Measurements from ENCODE around the gene SYNPO2.
"Not testable (repeated sequence)": the region's sequence is repeated elsewhere in the genome, so short reads cannot be mapped to it uniquely, and the experiment has no call there.

Gene SYNPO2

DNA sequence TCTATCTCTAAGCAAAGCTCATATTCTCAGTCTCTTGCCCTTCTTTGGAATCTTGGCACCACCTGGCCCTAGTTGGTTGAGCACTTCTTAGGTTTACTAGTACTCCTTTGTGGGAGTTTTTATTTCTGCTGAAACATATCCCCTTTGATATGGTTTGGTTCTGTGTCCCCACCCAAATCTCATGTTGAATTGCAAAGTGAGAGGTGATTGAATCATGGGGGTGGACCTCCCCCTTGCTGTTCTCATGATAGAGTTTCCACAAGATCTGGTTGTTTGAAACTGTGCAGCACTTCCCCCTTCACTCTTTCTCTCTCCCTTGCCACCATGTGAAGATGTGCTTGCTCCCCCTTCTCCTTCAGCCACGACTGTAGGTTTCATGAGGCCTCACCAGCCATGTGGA, 22.2 kb upstream of the SYNPO2 start:
- H3K27me3 Mint-ChIP-seq: peaks cover 7% of the 10 kb centered on the region
- no peak overlapping the region for H3K27ac Mint-ChIP-seq
- peaks cover 4% of the 10 kb centered on the region for H3K4me1 Mint-ChIP-seq
- DNase-seq: no peak
- no peak overlapping the region for H3K4me3 Mint-ChIP-seq
- no peaks in the 10 kb centered on the region for H3K36me3 Mint-ChIP-seq
- H3K9me3 Mint-ChIP-seq: no peaks in the 10 kb centered on the region
- CTCF ChIA-PET: interaction anchor here (0.8 kb wide), 1 partner anchor 28 kb away, joined by 4 read pairs; no protein-coding TSS in a partner anchor

DNA sequence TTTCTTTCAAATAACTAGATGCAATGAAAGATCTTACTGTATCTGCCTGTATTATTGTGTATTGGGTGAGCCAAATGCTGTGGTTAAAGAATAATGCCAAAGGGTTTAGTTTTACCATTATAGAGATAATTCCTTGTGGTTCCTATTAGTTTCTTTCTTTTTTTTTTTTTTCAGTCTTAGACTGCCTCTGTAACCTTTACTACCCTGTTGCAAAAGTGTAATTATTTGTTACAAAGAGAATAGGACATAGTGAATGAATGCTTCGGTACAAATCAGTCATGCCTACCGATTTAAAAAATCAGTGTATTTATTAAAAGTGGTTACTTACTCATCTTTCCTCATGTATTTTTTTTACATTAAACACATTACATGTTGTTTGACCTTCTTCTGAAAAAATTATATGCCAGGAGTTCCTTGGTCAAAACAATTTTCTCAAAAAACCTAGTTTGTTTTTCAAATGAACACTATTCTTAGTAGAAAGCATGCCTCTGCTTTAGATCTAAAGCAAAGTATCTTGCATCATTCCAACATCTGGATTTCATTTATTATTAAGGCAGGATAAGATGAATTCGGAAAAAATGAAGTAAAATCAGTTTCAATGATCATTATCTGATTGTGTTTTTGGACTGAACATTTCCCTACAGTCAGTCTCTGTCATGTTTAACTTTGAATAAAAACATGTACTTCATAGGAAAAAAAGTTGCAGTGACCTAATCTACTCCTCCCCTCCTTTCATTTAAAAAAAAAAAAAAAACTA, 21.2 kb upstream of the SYNPO2 start:
- no peaks in the 10 kb centered on the region for H3K36me3 Mint-ChIP-seq
- H3K4me3 Mint-ChIP-seq: no peak overlapping the region
- H3K27me3 Mint-ChIP-seq: peaks cover 7% of the 10 kb centered on the region
- peaks cover 4% of the 10 kb centered on the region for H3K4me1 Mint-ChIP-seq
- CTCF ChIA-PET: no interaction called here
- no peak overlapping the region for H3K27ac Mint-ChIP-seq
- no peak for DNase-seq
- H3K9me3 Mint-ChIP-seq: no peaks in the 10 kb centered on the region

DNA sequence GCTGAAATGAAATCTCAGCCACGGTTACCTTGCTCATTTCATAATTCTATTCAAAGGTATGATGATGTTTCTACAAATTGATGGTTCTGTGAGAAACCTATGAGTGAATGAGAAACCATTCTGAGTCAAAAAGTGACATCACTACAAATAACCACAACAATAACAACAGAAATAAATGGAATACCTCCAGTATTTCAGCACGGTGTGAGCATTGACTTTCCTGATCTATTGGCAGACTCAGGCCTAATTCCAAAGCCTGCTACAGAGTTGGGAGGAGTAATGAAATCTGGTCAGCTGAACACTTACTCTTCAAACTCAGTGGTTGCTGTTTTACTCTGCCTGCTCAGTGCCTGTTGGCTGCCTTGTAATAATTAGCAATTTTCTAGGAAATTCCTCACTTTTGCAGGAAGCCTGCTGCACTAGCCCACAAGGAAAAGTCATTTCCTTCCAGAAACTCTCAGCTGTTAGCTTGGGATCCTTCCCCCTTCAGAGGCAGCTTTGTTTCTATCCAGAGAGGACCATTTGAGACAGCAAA, 18.8 kb upstream of the SYNPO2 start:
- Mint-ChIP-seq H3K9me3 (no peaks in the 10 kb centered on the region), H3K4me1 (peaks cover 4% of the 10 kb centered on the region), H3K27me3 (peaks cover 7% of the 10 kb centered on the region), H3K4me3 (no peak overlapping the region), H3K27ac (no peak overlapping the region), H3K36me3 (no peaks in the 10 kb centered on the region)
- DNase-seq: no peak
- CTCF ChIA-PET: no interaction called here

DNA sequence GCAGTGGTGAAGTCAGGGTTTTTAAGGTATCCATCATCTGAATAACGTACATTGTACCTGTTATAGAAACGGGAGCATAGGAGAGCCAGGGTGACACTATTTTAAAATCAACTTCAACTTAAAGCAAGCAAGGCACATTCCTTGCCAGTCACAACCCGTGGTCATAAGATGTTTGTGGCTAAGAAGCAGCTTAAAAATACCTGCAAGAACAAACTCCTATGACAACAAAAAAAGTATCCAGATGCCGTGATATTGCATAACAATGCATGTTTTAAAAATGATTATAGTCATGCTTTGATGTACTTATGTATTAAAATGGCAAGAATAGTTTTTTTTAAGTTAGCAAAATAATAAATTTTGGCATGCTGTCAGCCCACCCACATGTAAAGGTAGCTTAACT, 16.5 kb upstream of the SYNPO2 start:
- DNase-seq: no peak
- CTCF ChIA-PET: interaction anchor here (0.6 to 1.7 kb wide), 3 partner anchors 10 to 130 kb away, joined by 3 to 6 read pairs (median 3); no protein-coding TSS in a partner anchor
- Mint-ChIP-seq H3K4me1 (no peaks in the 10 kb centered on the region), H3K9me3 (peaks cover under 1% of the 10 kb centered on the region), H3K4me3 (no peak overlapping the region), H3K27ac (no peak overlapping the region), H3K36me3 (no peaks in the 10 kb centered on the region), H3K27me3 (peaks cover 11% of the 10 kb centered on the region)

DNA sequence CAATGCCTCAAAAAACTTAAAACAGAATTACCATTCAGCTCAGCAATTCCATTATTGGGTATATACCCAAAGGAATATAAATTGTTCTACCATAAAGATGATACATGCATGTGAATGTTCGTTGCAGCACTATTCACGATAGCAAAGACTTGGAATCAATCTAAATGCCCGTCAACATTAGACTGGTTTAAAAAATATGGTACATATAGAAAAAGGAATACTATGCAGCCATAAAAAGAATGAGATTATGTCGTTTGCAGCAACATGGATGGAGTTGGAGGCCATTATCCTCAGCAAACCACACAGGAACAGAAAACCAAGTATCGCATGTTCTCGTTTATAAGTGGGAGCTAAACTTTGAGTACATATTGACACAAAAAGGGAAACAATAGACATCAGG, 10.9 kb upstream of the SYNPO2 start:
- Mint-ChIP-seq H3K9me3 (peaks cover 11% of the 10 kb centered on the region), H3K4me3 (no peak overlapping the region), H3K27me3 (peaks cover 12% of the 10 kb centered on the region), H3K4me1 (no peaks in the 10 kb centered on the region), H3K36me3 (no peaks in the 10 kb centered on the region), H3K27ac (no peak overlapping the region)
- CTCF ChIA-PET: no interaction called here
- no peak for DNase-seq

DNA sequence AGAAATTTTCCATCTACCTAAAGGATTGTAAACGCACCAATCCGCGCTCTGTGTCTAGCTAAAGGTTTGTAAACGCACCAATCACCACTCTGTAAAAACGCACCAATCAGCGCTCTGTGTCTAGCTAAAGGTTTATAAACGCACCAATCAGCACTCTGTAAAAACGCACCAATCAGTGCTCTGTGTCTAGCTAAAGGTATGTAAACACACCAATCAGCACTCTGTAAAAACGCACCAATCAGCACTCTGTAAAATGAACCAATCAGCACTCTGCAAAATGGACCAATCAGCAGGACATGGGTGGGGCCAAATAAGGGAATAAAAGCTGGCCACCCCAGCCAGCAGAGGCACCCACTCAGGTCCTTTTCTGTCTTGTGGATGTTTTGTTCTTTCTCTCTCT, 10.1 kb upstream of the SYNPO2 start:
- CTCF ChIA-PET, H3K4me3 Mint-ChIP-seq, DNase-seq, H3K27ac Mint-ChIP-seq, H3K36me3 Mint-ChIP-seq, H3K4me1 Mint-ChIP-seq: not testable (repeated sequence)
- peaks cover 11% of the 10 kb centered on the region for H3K9me3 Mint-ChIP-seq
- H3K27me3 Mint-ChIP-seq: peaks cover 12% of the 10 kb centered on the region

DNA sequence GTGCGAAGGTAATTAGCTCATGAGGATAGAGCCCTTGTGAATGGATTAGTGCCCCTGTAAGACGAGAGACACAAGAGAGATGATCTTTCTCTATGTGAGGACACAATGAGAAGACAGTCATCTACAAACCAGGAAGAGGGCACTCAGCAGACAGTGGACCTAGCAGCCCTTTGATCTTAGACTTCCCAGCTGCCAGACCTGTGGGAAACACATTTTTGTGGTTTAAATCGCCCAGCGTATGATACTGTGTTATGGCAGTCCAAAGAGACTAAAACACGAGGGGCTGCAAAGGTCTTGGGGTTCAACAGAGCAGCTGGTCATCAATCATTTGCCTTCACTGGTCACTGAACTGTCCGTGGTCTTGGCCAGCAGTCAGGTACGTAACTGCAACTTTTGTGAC, 9.2 kb upstream of the SYNPO2 start:
- H3K27me3 Mint-ChIP-seq: peaks cover 12% of the 10 kb centered on the region

DNA sequence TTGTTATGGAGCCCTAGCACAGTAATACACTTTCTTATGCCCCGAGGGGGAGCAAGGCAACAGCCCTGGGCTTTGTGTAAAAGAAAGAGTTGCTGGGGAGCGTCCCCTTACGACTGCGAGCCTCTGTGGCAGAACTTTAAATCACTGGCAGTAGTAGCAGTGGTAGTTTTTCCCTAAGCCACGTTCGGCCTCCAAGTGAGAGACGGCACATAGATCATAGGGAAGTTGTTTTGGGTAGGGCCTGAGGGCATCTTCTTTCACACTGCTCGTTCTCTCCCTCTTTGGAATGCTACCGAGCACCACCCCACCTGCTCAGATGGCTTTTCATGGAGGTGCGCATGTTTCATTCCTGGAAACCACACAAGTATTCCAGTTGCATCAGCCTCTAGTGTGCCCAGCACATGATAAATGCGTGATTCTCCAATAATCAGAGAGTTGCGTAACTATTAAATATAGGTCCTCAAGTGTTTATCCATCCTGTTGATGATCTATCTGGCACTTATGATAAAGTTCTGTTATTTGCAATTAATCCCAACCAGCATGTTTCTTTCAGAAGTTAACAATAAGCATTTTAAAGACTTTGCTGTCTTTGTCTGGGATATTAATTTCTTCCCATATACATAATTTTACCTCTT, 7.0 kb upstream of the SYNPO2 start:
- no peak for DNase-seq
- Mint-ChIP-seq H3K4me1 (no peaks in the 10 kb centered on the region), H3K9me3 (peaks cover 11% of the 10 kb centered on the region), H3K27me3 (peaks cover 25% of the 10 kb centered on the region), H3K36me3 (no peaks in the 10 kb centered on the region), H3K27ac (no peak overlapping the region), H3K4me3 (no peak overlapping the region)
- CTCF ChIA-PET: interaction anchor here (1.0 kb wide), 1 partner anchor 140 kb away, joined by 3 read pairs; no protein-coding TSS in a partner anchor

More for the DNA sequence above, 9.2 kb upstream of the SYNPO2 start:
- no peak overlapping the region for H3K27ac Mint-ChIP-seq
- CTCF ChIA-PET: no interaction called here
- H3K4me1 Mint-ChIP-seq: no peaks in the 10 kb centered on the region
- H3K9me3 Mint-ChIP-seq: peaks cover 11% of the 10 kb centered on the region
- H3K36me3 Mint-ChIP-seq: no peaks in the 10 kb centered on the region
- H3K4me3 Mint-ChIP-seq: no peak overlapping the region
- no peak for DNase-seq

DNA sequence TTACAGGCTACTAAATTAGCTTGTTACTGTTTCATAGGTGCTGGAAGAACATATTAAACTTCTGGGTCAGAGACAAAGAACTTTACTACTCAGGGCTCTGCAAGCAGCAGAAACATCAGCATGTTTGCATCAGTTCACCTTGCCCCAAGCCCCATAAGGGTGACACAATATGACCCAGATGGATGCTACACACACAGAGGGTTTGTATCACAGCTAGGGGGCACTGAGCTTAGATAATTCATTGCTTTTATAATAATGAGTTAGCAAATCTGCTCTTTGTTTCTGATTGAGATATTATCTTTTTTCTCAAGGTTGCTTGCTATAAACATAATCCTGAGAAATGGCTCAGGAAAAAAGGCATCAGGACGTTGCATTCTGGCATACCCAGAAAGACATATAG, 4.8 kb upstream of the SYNPO2 start:
- no peak for DNase-seq
- Mint-ChIP-seq H3K27me3 (peaks cover 36% of the 10 kb centered on the region), H3K27ac (no peak overlapping the region), H3K4me1 (peaks cover 10% of the 10 kb centered on the region), H3K9me3 (peaks cover under 1% of the 10 kb centered on the region), H3K36me3 (no peaks in the 10 kb centered on the region), H3K4me3 (no peak overlapping the region)
- CTCF ChIA-PET: interaction anchor here (2.2 kb wide), 1 partner anchor 112 kb away, joined by 7 read pairs; no protein-coding TSS in a partner anchor

DNA sequence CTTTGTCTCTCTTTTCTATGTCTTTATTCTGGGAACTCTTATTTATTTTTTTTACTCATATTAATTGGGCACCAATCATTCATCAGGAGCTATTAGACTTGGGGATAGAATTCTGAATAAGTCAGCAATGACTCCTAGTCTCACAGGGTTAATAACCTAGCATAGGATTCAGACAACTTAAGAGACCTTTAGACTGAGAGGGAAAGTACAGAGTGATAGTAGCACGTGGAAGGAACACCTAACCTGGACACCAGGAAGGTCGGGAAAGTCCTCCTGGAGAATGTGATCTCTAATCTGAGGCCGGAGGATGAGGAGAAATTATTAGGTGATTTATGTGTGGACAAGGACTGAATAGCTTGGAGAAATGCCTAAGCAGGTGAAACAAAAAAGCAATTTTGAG, 3.9 kb upstream of the SYNPO2 start:
- H3K27ac Mint-ChIP-seq: no peak overlapping the region
- no peak overlapping the region for H3K4me3 Mint-ChIP-seq
- H3K27me3 Mint-ChIP-seq: peaks cover 39% of the 10 kb centered on the region
- no peaks in the 10 kb centered on the region for H3K9me3 Mint-ChIP-seq
- peaks cover 16% of the 10 kb centered on the region for H3K4me1 Mint-ChIP-seq
- H3K36me3 Mint-ChIP-seq: no peaks in the 10 kb centered on the region
- no peak for DNase-seq
- CTCF ChIA-PET: interaction anchor here (0.8 to 2.2 kb wide), 2 partner anchors 83 to 112 kb away, joined by 3 to 7 read pairs; no protein-coding TSS in a partner anchor

DNA sequence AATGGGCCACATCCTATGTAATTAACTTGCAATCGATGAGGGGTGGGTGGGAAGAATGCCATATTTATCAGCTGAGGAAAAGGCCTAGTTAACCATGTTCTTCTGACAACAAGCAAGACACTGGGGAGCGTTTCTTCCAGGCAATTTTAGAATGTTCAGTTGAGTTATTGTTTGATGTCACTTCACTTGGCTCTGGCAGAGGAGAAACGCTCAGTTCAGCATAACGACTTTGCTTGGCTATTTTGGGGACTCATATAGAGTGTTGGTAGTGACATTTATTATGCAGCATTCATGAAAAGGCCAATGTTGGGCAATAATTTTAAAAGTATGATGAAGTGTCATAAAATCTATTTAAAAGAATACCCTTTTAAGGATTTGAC, 648 bp downstream of the SYNPO2 start:
- Mint-ChIP-seq H3K27me3 (peaks cover 52% of the 10 kb centered on the region), H3K4me3 (peak overlapping the region; percentile 61), H3K4me1 (peaks cover 21% of the 10 kb centered on the region), H3K27ac (no peak overlapping the region), H3K9me3 (no peaks in the 10 kb centered on the region), H3K36me3 (no peaks in the 10 kb centered on the region)
- DNase-seq: no peak
- CTCF ChIA-PET: interaction anchor here (1.3 to 5.0 kb wide), 4 partner anchors 25 to 148 kb away, joined by 4 to 36 read pairs (median 6); no protein-coding TSS in a partner anchor

DNA sequence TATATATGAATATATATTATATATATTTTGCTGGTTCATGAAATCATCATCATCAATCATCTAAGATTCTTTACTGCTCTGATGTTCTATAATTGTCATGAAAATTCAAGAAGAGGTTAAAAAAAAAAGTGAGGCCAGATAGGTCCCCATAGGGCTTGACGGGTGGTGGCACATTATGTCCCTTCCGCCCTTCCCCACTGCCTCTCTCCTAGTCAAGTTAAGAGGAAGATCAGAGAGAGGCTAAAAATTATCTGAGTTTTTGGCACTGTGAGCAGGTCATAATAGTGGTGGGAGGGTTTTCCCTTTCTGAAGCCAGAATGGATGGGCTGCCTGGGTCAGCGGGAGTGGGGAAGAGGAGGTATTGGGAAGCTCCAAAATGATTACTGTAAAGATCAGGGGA, 5.4 kb downstream of the SYNPO2 start:
- CTCF ChIA-PET: no interaction called here
- peaks cover 29% of the 10 kb centered on the region for H3K27me3 Mint-ChIP-seq
- H3K9me3 Mint-ChIP-seq: no peaks in the 10 kb centered on the region

DNA sequence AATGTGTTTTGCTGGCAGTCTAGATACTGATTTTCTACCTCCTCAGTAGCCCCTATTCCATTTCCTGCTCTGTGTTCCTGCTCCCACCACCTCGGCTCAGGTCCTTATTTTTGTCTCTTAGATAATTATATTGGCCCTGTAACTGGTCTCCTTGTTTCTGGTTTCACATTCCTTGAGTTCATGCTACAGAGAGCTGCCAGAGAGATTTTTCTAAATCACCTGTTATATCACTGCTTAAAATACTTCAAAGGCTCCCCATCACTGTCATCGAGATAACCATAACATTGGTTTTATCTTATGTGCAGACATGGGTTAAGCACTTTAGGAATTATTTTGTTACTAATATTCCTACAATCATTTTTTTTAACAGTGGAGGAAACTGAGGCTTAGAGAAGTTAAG, 9.6 kb downstream of the SYNPO2 start:
- Mint-ChIP-seq H3K27me3 (peaks cover 15% of the 10 kb centered on the region), H3K4me3 (no peak overlapping the region), H3K4me1 (no peaks in the 10 kb centered on the region), H3K36me3 (no peaks in the 10 kb centered on the region), H3K27ac (no peak overlapping the region), H3K9me3 (no peaks in the 10 kb centered on the region)
- CTCF ChIA-PET: no interaction called here
- DNase-seq: no peak

More for the DNA sequence above, 5.4 kb downstream of the SYNPO2 start:
- peaks cover 10% of the 10 kb centered on the region for H3K4me1 Mint-ChIP-seq
- H3K4me3 Mint-ChIP-seq: no peak overlapping the region
- no peaks in the 10 kb centered on the region for H3K36me3 Mint-ChIP-seq
- H3K27ac Mint-ChIP-seq: no peak overlapping the region
- DNase-seq: no peak

DNA sequence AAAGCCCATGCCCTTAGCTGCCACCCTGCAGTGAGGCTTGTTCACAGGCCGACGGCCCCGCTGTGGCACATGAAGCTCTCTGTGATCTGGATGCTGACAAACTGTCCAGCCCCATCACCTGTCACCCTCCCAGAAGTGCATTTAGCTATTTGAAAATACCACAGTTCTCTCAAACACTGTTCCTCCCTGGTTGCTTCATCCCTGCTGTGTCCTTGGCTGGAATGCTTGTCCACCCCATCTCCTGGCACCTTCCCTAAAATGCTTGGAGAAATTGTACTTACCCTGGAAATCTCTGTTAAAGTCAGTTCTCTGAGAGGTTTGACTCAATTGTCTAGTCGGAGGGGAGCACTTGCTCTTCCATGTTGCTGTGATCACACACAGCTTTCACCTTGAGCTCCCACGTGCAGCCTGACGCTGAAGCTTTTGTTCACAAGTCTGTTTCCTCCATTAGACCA, 10.1 kb downstream of the SYNPO2 start:
- no peak for DNase-seq
- H3K4me1 Mint-ChIP-seq: no peaks in the 10 kb centered on the region
- H3K9me3 Mint-ChIP-seq: no peaks in the 10 kb centered on the region
- no peaks in the 10 kb centered on the region for H3K36me3 Mint-ChIP-seq
- H3K27ac Mint-ChIP-seq: no peak overlapping the region
- peaks cover 15% of the 10 kb centered on the region for H3K27me3 Mint-ChIP-seq
- CTCF ChIA-PET: no interaction called here
- no peak overlapping the region for H3K4me3 Mint-ChIP-seq

DNA sequence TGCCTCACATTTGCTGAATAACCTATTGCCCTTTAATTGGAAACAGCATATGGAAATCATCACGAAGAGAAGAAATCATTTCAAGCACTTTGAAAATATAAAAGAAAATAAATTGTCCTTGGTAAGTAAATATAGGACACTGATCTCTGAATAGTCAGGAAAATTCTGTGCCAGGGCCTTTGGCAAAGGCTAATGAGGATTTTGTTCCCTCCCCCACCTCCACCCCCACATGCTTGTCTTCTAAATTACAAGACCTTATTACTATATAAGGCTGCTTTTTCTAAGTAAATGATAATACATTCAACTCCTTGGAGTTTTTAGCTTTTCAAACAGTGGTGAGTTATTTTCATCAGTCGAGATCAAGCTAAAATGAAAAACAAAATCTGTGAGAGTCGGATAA, 15.8 kb downstream of the SYNPO2 start:
- CTCF ChIA-PET: no interaction called here
- H3K9me3 Mint-ChIP-seq: no peaks in the 10 kb centered on the region
- H3K4me1 Mint-ChIP-seq: no peaks in the 10 kb centered on the region
- H3K4me3 Mint-ChIP-seq: no peak overlapping the region
- DNase-seq: no peak
- H3K27me3 Mint-ChIP-seq: peaks cover 13% of the 10 kb centered on the region
- H3K36me3 Mint-ChIP-seq: no peaks in the 10 kb centered on the region
- H3K27ac Mint-ChIP-seq: no peak overlapping the region

All from activated naive CD4-positive, alpha-beta T cell treated with anti-CD3 and anti-CD28 coated beads, Interleukin-2, amount 10 ng/mL, durations not matched to agents 7 days and 5 days (primary cell).